PC-9 (cell line): ENCODE measurements around the gene CNKSR1. TPM values are rescaled to one million over a fixed set of nuclear protein-coding genes. Genes with fewer than 3 reads are reported as not detected.

Experiments used
- BruUV-seq: library from RNA; stranded (reverse); fragments of 400-500 nt; replicated peaks from 2 replicates; lab custom pipeline; 2021; lab: Mats Ljungman, UMichigan
- CTCF ChIA-PET: fragments of 300-600 bp; sonication (Branson Sonifier 250); formaldehyde crosslinking; loops from one replicate; lab custom pipeline; 2022; ENCODE audit warnings: antibody characterized with exemption; lab: Charles Lee
- POLR2A ChIA-PET: fragments of 300-600 bp; sonication (Branson Sonifier 250); formaldehyde crosslinking; loops from one replicate; lab custom pipeline; 2022; ENCODE audit warnings: antibody characterized with exemption; ENCODE audit not compliant: unreplicated experiment; lab: Charles Lee
- DNase-seq, 2 experiments: peaks; one replicate each; pipeline versions ENCODE4 v3.0.0 to v3.0.0-alpha.2; 2015 to 2022; ENCODE audit warnings: mixed read lengths in 1 of 2
- H2AFZ ChIP-seq: fragments of 200-600 bp; sonication (generic); 2 replicates; pipeline ENCODE4 v1.8.1; 2017; ENCODE audit warnings: antibody characterized with exemption
- H3F3A ChIP-seq: fragments of 200-600 bp; sonication (generic); 2 replicates; pipeline ENCODE4 v1.8.1; 2017; ENCODE audit warnings: antibody characterized with exemption, mild to moderate bottlenecking, low read depth; ENCODE audit not compliant: insufficient read depth
- H3K27ac ChIP-seq: fragments of 200-600 bp; sonication (generic); 2 replicates; pipeline ENCODE4 v1.6.1; 2016; ENCODE audit warnings: mixed run types
- H3K27me3 ChIP-seq: fragments of 200-600 bp; sonication (generic); 2 replicates; pipeline ENCODE4 v1.6.1; 2016; ENCODE audit warnings: low read depth, mixed run types; ENCODE audit not compliant: insufficient read depth
- H3K36me3 ChIP-seq: fragments of 200-600 bp; sonication (generic); 2 replicates; pipeline ENCODE4 v1.6.1; 2016; ENCODE audit warnings: low read depth, mixed run types
- H3K4me1 ChIP-seq: fragments of 200-600 bp; sonication (generic); replicated peaks from 2 replicates; pipeline ENCODE4 v1.6.1; 2016; ENCODE audit warnings: mixed run types; ENCODE audit not compliant: insufficient read depth
- H3K4me2 ChIP-seq: fragments of 200-600 bp; sonication (generic); 2 replicates; pipeline ENCODE4 v1.6.1; 2017; ENCODE audit warnings: mixed run types
- H3K4me3 ChIP-seq: fragments of 200-600 bp; sonication (generic); 2 replicates; pipeline ENCODE4 v1.6.1; 2016; ENCODE audit warnings: mixed run types
- H3K79me2 ChIP-seq: fragments of 200-600 bp; sonication (generic); 2 replicates; pipeline ENCODE4 v1.6.1; 2017; ENCODE audit warnings: low read depth, mixed run types
- H3K9me2 ChIP-seq: fragments of 200-600 bp; sonication (generic); 2 replicates; pipeline ENCODE4 v1.8.1; 2017; ENCODE audit warnings: mild to moderate bottlenecking; ENCODE audit not compliant: insufficient read depth
- H3K9me3 ChIP-seq: fragments of 200-600 bp; sonication (generic); 2 replicates; pipeline ENCODE4 v1.8.1; 2016; ENCODE audit warnings: low read depth; ENCODE audit not compliant: insufficient read depth
- H4K20me1 ChIP-seq: fragments of 200-600 bp; sonication (generic); 2 replicates; pipeline ENCODE4 v1.8.1; 2017; ENCODE audit not compliant: insufficient read depth
- CTCF ChIP-seq: fragments of 200-600 bp; sonication (generic); conservative IDR thresholded peaks from 2 replicates; pipeline ENCODE4 v1.6.1; 2017; ENCODE audit warnings: mixed run types, antibody characterized with exemption, mild to moderate bottlenecking, moderate library complexity
- EZH2 ChIP-seq: fragments of 200-600 bp; sonication (generic); IDR thresholded peaks from 2 replicates; pipeline ENCODE4 v1.8.0; 2017; ENCODE audit warnings: antibody characterized with exemption, low read depth
- intact Hi-C: fragments of 100-400 bp; cut with micrococcal nuclease; formaldehyde crosslinking; loops from one replicate; pipeline ENCODE4 v1.10.0; 2022; ENCODE audit not compliant: unreplicated experiment
- total RNA-seq: library from RNA; stranded (reverse); gene quantifications from 2 replicates; pipeline ENCODE4 v1.2.3, GENCODE V29; 2021

Gene CNKSR1
- total RNA-seq, 1 experiment from 2014 or later, result 33.4 TPM

GRCh38 chr1:26132128-26132833 is 45.0 kb upstream of the CNKSR1 start:
- no peaks in the 10 kb centered on the region for H3K36me3 ChIP-seq
- TF ChIP-seq CTCF (no peak), EZH2 (no peak)
- peaks cover 9% of the 10 kb centered on the region for H3K4me1 ChIP-seq
- ChIA-PET POLR2A (interaction anchor here (0.5 to 0.6 kb wide), 2 partner anchors 15 to 54 kb away, joined by 7 read pairs; no protein-coding TSS in a partner anchor), CTCF (no interaction called here)
- BruUV-seq, result no TSS peak
- no peaks in the 10 kb centered on the region for H3K27me3 ChIP-seq
- H3K4me2 ChIP-seq, result no peak overlapping the region
- intact Hi-C loops, result no loop called here
- H3K79me2 ChIP-seq, result no peaks in the 10 kb centered on the region
- H3K9me2 ChIP-seq, result no peaks in the 10 kb centered on the region
- peaks cover 3% of the 10 kb centered on the region for H3F3A ChIP-seq
- H2AFZ ChIP-seq, result no peak overlapping the region
- DNase-seq, result peak in 1 of 2 experiments; percentile 40
- H3K9me3 ChIP-seq, result no peaks in the 10 kb centered on the region
- no peak overlapping the region for H3K4me3 ChIP-seq
- no peak overlapping the region for H3K27ac ChIP-seq
- no peaks in the 10 kb centered on the region for H4K20me1 ChIP-seq

DNA sequence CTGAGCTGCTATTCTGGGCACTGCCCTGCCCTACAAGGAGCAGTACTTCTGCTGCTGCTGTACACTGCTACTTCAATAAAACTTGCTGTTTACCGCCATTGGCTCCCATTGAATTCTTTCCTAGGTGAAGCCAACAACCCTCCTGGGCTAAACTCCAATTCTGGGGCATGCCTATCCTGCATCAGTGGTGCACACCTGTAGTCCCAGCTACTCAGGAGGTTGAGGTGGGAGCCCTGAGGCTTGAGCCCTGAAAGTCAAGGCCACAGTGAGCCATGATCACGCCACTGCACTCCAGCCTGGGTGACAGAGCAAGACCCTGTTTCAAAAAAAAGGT is 44.5 kb upstream of the CNKSR1 start:
- no peaks in the 10 kb centered on the region for H3K9me3 ChIP-seq
- no peaks in the 10 kb centered on the region for H3K27me3 ChIP-seq
- intact Hi-C loops, result no loop called here
- no peak for TF ChIP-seq EZH2
- TF ChIP-seq CTCF, result no peak
- no peaks in the 10 kb centered on the region for H3K36me3 ChIP-seq
- no peak overlapping the region for H3K4me2 ChIP-seq
- H3K9me2 ChIP-seq, result no peaks in the 10 kb centered on the region
- H3K27ac ChIP-seq, result no peak overlapping the region
- ChIA-PET CTCF (no interaction called here), POLR2A (interaction anchor here (0.5 to 0.6 kb wide), 2 partner anchors 15 to 55 kb away, joined by 7 read pairs; no protein-coding TSS in a partner anchor)
- H3F3A ChIP-seq, result no peaks in the 10 kb centered on the region
- H3K4me3 ChIP-seq, result no peak overlapping the region
- no peaks in the 10 kb centered on the region for H4K20me1 ChIP-seq
- H3K4me1 ChIP-seq, result peaks cover 4% of the 10 kb centered on the region
- BruUV-seq, result no TSS peak
- no peak overlapping the region for H2AFZ ChIP-seq
- no peak for DNase-seq
- H3K79me2 ChIP-seq, result no peaks in the 10 kb centered on the region

GRCh38 chr1:26134466-26134865 is 42.8 kb upstream of the CNKSR1 start:
- no peak for DNase-seq
- Histone ChIP-seq H3K27ac (no peak overlapping the region), H3K4me3 (no peak overlapping the region), H3K79me2 (no peaks in the 10 kb centered on the region), H3K9me3 (no peaks in the 10 kb centered on the region), H3K4me2 (no peak overlapping the region), H3F3A (no peaks in the 10 kb centered on the region), H4K20me1 (no peaks in the 10 kb centered on the region), H2AFZ (no peak overlapping the region), H3K4me1 (no peaks in the 10 kb centered on the region), H3K9me2 (no peaks in the 10 kb centered on the region), H3K36me3 (no peaks in the 10 kb centered on the region), H3K27me3 (no peaks in the 10 kb centered on the region)
- POLR2A ChIA-PET, result no interaction called here
- no TSS peak for BruUV-seq
- TF ChIP-seq CTCF, result no peak
- TF ChIP-seq EZH2, result no peak
- CTCF ChIA-PET, result no interaction called here
- intact Hi-C loops, result no loop called here
